ENCODE results near the gene IGSF3.
A peak's percentile ranks its signal among the peaks of the same experiment; 100 is the strongest.

The IGSF3 gene

DNA sequence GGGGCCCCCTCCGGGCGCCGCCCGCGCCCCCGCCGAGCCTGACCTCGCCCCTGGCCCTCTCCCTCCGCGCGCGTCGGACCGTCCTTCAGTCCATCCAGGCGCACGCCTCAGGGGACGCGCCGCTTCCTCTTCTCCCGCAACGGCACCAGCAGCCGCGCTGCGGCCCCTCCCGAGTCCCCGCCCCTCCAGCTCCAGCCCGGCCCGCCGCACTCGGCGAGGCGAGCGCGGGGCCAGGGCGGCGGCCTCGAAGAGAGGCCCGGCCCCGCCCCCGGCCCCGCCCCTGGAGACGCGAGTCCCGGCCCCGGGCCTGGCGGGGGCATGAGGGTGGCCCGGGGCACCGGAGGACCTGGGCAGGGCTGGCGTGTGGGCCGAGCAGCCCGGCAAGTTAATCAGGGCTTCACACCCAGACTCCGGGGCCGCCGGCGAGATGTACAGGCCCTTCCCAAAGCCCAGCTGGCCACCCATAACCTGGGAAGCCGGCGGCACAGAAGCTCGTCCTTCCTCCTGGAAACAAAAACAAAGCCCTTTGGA lies at the start of gene IGSF3:
IGSF3 (minus strand) TSS at position 159 of the 531 bp plus-strand sequence. CDS start 1,407 bp downstream, outside the sequence.
- peak; percentile 36 for DNase-seq

DNA sequence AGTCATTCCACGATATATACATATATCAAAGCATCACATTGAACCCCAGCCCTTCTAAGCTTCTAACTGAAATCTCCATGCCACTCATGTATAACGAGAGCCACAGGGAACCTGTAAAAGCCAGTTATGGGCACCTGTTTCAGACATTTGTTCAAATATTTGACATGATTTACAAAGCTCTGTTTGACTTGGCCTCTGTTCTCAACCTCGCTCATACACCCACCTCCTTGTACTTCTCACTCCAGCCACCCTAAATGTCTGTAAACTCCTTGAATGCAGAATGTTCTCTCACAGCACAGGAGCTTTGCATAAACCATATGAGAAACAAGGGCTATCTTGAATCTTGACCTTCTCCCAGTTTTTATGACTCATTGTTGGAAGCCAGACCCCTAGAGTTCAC lies 49.8 kb upstream of the IGSF3 start:
- DNase-seq, result no peak

DNA sequence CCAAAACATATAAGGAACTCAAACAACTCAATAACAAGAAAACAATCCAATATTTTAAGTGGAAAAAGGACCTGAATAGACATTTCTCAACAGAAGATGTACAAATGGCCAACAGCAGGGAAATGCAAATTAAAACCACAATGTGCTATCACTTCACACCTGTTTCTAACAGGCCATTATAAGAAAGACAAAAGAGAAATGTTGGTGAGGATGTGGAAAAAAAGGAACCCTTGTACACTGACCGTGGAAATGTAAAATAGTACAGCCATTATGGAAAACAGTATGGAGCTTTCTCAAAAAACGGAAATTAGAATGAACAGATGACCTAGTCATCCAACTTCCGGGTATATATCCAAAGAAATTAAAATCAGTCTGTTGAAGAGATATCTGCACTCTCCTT lies 48.9 kb upstream of the IGSF3 start:
- DNase-seq, result no peak

DNA sequence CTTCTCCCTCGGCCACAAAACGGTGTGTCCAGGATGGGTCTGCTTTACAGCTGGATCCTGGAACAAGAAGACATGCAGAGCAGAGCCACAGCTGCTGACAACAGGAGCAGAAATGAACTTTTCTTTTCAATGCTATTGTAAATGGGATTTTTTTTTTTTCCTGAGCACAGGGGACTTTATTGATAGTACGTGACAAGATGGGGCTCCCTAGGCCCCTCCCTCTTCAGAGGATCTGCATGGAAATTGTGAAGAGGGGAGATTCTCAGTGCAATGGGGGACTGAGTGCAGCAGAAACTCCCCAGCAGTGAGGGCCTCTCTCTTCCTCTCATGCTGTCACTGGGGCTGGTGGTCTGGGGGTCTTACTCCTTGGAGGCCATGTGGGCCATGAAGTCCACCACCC lies 45.9 kb upstream of the IGSF3 start:
- no peak for DNase-seq

DNA sequence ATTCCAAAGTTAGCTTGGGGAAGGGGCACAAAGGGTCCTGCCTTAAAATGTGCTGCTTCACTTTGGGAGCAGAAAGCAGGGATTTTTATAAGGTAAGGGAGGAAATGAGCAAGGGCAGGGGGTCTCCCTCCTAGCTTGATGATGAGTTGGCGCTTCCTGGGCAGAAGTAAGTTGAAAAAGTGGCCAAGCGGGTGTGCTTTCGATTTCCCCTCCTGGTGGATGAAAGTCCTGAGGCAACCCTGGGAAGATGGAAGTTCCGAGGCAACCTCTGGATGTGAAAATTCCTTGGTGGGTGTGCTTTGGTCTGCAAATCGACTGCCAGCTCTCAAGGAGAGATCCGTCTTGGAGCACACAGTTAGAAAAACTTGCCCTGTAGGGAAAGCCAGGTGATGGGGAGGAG lies 45.0 kb upstream of the IGSF3 start:
- no peak for DNase-seq

DNA sequence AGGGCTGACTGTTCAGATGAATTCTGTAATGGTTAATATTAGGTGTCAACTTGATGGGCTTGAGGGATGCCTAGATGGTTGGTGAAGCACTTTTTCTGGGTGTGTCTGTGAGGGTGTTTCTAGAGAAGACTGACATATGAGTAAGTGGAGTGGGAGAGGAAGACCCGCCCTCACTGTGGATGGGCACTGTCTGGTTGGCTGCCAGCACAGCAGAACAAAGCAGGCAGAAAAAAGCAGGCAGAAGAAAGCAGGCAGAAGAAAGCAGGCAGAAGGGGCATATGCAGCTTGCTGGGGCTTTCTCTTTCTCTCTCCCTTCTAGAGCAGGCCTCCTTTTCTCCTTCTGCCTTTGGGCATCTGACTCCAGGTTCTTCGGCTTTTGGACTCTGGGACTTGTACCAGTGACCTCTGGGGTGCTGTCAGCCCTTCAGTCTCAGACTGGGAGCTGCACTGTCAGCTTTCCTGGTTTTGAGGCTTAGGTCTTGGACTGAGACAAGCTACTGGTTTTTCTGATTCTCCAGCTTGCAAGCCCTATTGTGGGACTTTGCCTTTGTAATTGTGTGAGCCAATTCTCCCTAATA lies 43.8 kb upstream of the IGSF3 start:
- no peak for DNase-seq

DNA sequence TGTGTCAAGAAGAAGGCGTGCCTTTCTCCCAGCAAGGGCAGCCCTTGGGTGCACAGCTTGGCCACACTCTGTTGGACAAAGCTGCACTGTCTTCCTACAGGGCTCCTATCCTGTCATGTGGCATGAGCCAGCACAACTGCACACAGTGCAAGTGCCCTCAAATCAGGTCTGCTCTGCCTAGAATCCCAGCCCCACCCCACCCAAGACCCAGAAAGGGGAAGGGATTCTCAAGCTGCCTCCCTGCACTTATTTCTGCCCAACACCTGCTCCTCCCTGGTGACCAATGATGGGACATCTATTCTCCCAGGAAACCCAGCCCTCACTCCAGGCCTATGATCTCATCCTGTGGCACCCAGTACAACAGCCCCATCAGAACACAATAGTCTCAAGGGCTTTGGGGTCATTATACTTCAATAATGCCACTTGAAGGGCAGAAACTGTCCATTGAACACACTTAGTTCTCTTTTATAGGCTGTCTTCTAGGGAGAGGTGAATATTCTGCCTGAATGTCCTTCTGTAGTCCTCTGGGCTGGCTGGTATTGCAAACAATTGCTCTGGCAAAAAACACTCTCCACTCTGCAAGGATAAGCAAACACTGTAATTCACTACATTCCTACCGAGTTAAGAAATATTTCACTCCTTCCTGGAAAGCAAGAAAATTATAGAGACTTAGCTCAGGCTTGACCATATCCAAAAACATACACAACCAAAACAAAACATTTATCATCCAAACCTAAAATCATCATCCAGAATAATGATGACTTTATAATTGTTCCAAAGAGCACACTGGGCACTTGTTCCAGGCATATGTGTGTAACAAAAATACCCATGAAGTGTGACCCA lies 43.1 kb upstream of the IGSF3 start:
- DNase-seq, result no peak

DNA sequence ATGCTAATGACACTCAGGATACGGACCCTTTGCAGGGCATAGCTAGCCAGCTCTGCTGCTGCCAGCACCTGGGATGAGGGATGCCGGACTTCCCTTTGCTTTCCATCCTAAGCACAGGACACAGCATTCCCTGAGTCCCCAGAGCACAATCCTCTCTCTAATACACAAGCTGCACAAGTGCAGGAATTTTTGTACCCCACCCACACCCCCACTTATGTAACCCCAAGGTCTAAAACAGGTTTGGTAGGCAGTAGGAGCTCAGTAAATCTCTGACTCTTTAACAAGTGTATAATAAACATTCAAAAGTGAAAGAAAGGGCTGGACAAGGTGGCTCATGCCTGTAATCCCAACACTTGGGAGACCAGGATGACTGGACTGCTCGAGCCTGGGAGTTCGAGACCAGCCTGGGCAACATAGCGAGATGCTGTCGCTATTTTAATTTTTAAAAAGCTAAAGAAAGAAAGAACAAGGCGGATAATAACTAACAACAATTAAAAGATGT lies 42.2 kb upstream of the IGSF3 start:
- no peak for DNase-seq

DNA sequence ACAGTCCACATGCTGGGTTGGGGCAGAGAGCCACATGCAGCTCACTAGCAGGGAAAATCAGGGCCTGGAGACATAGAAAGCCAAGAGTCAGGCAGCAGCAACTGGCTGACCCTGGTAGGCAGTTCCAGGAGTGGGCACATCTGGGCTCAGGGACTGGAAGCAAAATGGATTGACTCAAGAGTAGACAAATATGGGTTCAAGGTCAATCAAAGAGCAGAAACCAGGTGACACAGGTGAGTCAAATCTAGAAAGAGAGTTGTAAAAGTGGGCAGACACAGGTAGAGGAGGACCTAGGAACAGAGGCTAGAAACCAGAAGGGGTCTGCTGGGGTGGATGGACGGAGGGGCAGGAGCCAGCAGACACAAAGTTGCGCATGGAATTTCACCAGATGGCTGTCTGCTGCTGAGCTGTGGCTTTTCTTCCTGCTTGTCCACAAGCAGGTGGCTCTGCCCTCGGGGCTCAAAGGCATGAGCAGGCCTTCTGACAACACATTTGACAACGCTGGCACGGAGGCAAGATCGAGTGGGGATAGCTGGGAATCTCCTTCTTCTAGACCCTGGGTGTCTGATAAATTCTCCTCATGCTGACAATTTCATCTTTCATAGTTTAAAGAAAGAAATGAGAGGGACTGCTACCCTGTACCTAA lies 40.8 kb upstream of the IGSF3 start:
- DNase-seq, result no peak

DNA sequence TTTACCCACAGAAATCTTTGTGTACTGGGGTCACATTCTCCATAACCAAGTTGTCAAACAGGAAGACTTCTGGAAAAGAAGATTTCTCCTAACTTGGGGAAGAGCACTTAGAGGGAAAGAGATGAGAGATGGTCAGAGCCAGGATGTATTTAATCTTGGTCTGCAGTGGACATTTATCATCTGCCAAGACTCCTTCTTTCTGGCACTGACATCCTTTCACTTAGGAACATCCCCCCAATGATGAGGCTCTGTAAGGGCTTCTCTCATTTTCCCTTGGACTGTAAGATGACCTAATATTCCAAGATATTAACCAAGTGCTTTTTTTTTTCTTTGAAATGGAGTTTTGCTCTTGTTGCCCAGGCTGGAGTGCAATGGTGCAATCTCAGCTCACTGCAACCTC lies 39.3 kb upstream of the IGSF3 start:
- no peak for DNase-seq

DNA sequence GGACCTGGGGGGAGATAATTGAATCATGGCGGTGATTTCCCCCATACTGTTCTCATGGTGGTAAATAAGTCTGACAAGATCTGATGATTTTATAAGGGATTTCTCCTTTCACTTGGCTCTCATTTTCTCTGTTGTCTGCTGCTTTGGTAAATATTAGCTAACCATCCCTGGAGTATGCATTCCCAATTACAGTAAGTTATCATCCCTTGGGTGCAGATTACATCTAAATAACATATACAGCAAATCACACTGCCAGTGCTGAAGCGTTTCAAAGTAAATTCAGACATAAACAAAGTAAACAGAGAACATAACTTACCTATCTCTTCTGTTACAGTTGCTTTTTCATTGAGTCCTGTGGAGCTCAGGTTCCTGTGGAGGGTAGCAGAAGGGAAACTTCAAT lies 38.6 kb upstream of the IGSF3 start:
- no peak for DNase-seq

DNA sequence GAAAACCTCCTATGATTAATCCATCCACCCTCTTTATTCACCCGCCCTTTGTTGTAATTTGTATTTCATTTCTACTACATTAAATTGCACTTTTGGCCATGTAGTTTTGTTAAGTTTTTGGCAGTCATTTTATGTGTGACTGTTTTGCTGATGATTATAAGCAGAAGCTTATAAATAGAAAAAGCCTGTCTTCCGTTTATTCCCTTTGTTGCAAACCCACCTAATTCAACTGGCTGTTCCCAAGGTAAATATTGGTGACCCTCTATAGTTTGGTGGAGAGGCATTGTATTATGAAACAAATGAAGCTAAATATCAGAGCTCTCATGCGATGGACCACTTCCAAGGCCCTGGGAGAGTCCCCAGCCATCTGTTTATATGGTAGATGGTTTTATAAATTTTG lies 36.7 kb upstream of the IGSF3 start:
- DNase-seq, result no peak

DNA sequence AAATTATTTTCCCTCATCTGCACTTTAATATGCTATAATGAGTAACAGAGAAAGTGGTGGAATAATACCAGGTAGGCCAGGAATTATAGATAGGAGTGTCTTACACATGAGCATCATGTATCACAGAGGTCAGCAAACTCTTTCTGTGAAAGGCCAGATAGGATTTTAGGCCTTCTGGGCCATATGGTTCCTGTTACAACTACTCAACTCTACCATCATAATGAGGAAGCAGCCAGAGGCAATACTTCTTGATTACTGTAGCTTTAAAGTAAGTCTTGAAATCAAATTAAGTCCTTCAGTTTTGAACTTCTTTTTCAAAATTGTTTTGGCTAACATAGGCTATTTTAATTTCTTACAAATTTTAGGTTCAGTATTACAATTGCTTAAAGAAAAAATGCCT lies 32.1 kb upstream of the IGSF3 start:
- no peak for DNase-seq

DNA sequence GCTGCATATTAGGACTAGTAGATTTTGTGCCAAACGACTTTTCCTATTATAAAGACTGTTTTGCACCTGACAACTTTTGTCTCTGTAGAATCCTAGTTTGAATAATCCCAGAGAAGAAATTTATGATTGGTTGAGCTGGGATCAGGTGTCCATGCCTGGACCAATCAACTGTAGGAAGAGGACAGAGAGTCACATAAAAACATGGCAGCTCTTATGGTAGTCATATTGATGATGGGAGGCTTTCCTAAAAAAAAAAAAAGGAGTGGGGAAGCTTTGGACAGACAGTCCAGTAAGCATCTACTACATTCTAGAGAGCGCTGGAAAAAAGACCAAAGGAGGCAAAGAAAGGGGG lies 30.7 kb upstream of the IGSF3 start:
- DNase-seq, result no peak

DNA sequence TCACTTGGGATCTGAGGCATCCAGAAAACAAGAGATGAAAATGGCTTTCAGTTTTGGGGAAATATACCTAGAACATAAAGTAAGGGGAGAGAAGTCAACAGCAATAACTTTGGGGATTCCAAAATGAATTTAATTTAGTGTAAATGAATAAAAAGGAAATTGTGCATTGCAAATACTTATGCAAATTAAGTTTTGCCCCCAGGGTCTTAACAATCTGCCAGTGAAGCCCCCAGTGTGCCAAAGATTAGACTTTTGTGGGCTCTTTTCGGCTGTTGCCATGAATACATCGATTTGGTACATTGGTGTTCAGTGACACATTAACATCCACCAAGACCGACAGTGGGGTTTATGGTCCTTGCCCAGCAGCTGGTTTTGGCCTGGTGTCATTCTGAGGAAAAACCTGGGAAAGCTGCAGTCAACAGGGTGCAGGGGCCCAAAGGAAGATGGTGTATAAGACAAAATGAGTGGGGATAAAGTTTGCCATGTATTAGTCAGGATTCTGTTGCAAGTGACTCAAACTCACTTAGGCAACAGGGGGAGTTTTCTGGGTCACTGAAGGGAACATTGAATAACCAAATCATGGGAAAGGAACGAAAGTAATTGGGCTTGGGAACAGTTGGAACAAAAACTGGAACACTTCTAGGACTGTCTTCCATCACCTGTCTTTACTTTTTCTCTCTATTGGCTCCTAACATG lies 30.2 kb upstream of the IGSF3 start:
- DNase-seq, result no peak

DNA sequence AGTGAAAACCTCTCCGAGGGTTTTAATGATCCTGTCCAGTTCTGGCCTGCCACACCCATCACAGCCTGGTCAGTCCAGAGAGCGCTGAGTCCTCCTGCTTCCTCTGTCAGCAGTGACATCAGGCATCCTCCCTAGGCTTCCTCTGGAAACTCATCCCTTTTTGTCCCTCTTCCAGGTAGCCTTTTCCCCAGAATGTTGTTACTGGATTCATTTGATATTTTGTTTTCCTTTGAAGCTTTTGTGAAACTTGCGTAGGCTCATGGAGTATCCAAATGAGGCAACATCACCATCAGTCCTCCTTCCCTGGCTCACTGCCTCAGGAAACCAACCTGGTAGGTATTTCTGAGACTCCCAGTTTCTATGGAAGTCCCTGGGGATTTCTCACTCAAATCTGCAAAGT lies 27.0 kb upstream of the IGSF3 start:
- DNase-seq, result no peak

DNA sequence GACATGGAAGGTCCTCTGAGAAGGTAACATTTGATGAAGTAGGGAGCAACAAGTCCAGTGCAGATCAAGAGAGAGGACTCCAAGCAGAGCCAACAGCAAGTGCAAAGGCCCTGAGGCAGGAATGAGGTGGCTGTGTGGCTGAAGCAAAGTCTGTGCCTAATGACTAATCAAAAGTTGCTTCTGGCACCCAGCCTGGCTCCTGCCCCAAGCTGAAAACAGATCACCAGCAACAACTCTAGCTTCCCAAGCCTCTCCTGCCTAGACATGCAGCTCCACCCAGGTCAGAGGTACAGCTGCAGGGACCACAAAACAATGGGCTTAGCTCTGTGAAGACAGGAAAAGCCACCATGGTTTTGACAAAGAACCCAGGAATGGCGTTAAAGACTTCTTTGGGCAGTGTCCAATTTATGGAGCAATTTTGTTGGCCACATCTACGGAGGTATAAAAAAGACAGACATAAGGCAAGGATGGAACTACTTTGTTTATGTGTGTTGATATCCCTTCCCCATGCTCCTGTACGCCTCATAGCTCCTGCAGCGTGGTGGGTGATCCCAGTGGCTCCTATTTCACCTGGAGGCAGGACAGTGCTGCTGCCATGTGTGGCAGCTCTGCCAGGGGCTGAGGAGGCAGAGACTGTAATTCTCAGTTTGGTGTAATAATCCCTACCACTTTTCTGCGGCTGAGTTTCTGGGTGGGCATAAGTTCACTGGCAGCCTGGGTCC lies 26.4 kb upstream of the IGSF3 start:
- DNase-seq, result no peak

DNA sequence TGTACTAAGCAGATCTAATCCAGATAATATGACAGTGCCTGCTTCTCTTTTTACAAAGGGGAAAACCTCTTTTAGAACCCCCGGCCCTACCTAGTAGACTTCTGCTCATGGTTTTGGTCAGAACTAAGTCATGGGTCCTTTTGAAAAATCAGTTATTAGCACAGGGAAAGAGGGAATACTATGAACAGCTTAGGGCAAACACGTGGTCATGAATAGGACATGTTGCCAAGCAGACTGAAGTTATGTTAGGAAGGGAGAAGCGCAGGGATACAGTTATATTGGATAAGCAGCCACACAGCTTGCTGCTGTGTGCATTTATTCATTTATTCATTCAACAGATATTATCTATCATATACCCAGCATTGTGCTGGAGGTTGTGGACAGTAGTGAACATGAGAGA lies 25.3 kb upstream of the IGSF3 start:
- DNase-seq, result no peak

DNA sequence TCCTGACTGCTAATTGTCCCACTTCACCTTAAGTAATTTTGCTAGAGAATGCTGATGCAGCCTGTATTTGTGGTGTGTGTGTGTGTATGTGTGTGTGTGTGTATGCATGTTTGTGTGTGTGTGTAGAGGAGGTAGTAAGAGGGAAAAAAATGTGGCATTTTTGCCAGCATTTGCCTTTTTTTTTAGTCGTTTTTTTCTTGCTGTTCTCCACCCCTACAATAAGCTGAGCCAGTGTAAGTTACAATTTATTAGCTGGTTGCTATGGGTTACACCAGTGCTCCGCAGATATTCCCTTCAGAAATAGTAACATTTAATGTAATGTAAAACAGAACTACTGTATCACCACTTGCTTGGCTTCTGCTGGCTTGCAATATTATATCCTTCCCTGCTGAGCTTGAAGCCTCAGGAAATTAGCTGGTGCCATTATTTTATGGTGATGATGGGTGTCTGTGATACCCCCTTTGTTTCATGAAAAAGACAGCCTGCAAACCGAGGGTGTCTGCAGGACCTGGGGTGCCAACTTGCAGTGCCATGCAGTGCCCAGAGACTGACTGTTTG lies 23.4 kb upstream of the IGSF3 start:
- no peak for DNase-seq

DNA sequence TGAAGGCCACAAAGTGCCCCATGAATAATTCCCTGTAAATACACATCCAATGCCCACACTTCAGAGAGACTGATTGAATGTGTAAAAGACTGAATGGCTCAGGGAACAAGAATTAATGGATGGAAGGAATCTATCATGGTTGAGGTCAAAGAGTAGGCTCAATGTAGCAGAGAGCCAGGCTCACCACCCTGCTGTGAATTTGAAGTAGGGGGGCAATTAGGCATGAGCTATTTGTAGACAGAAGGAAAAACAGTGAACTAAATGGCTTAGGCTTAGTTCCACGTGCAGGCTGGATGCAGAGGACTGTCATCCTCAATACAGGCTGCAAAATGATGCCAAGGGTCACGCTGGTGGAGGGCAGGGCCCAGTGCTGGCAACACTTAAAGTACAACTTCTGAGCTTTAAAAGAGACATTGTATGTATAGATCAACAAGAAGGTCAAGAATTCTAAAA lies 22.9 kb upstream of the IGSF3 start:
- no peak for DNase-seq

DNA sequence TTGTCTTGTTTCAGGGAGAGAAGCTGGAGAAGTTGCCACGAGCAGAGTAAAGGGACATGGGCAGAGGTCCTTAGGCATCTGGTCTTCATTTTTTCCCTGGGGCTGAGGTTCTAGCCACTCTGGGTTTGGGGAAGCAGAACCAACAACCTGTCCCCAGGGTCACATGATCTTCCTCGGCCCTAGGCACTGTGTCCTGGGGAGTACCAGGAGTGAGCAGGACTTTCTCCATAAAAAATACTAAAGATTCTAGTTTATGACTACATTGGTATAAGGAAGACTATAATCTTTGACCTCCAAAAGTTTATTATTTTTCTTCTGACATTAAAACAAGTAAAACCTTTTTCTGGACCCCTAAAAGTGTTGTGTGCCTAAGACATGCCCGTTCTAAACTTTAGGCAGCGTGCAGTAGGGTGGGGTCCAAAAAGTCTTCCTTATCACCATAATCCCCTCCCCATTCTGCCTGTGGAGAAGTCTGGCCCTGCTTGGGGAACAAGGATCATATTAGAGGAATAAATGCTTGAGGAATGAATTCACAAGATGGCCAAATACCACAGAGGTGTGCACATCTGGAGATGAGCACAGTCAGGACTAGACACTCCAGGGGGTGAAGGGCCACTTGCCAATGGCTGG lies 19.3 kb upstream of the IGSF3 start:
- no peak for DNase-seq

DNA sequence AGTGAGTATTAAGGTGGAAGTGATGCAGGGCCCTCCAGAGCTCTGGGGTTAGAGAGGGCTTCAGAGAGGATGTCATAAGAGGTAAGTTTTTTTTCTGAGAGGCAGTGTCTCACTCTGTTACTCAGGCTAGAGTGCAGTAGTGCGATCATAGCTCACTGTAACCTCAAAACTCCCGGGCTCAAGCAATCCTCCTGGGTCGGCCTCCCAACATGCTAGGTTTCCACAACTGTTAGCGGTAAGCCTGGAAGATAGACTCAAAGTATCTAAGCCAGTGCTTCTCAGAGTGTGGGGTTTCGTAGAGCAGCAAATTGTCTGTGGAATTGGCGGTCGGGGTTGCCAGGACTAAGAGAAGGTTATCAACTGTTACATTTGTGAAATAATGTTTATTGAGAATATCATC lies 18.6 kb upstream of the IGSF3 start:
- no peak for DNase-seq
